Tibial artery (tissue), 4 donors: ENCODE results near the gene C19orf53.

Source experiments
- DNase-seq, 2 donors: peaks; one replicate each; pipeline ENCODE4 v3.0.0-alpha.2; 2019
- H3K27ac ChIP-seq, 2 donors: fragments of 200-600 bp; sonication (generic) in 1 of 2; 1 replicate in 1 of 2; 2 replicates in 1 of 2; pipeline ENCODE4 v1.5.1; 2018 to 2019; ENCODE audit warnings: mild to moderate bottlenecking in 1 of 2
- H3K27me3 ChIP-seq, 2 donors: fragments of 200-600 bp; sonication (generic) in 1 of 2; one replicate each; pipeline versions ENCODE4 v1.5.1 to v1.6.0; 2016 to 2019
- H3K36me3 ChIP-seq, 3 donors: fragments of 200-600 bp; sonication (generic) in 2 of 3; one replicate each; pipeline ENCODE4 v1.5.1; 2016 to 2019; ENCODE audit warnings: mild to moderate bottlenecking in 2 of 3
- H3K4me1 ChIP-seq, 4 donors: fragments of 200-600 bp; sonication (generic) in 2 of 4; 1 replicate in 3 of 4; 2 replicates in 1 of 4; pipeline ENCODE4 v1.5.1; 2016 to 2019
- H3K4me3 ChIP-seq, 2 donors: fragments of 200-600 bp; sonication (generic) in 1 of 2; 1 replicate in 1 of 2; 2 replicates in 1 of 2; pipeline ENCODE4 v1.5.1; 2018 to 2019; ENCODE audit warnings: mild to moderate bottlenecking in 2 of 2
- H3K9me3 ChIP-seq, 3 donors: fragments of 200-600 bp; sonication (generic) in 1 of 3; one replicate each; pipeline ENCODE4 v1.5.1; 2016 to 2019
- CTCF ChIP-seq, 2 experiments: fragments of 200-600 bp in 1 of 2; fragments of 450-650 bp in 1 of 2; IDR thresholded peaks; one replicate each; pipeline ENCODE4 v1.5.1; 2017 to 2019; ENCODE audit warnings: antibody characterized with exemption in 2 of 2, mild to moderate bottlenecking in 1 of 2, moderate library complexity in 1 of 2
- intact Hi-C: fragments of 100-400 bp; cut with DNase I; formaldehyde crosslinking; loops from one replicate; pipeline ENCODE4 v1.15.0; 2023; ENCODE audit warnings: low total_unique reads

Gene C19orf53

GRCh38 chr19:13817018-13817614 lies 42.9 kb downstream of the C19orf53 start:
- intact Hi-C loops, result no loop called here
- no peaks in the 10 kb centered on the region for H3K27me3 ChIP-seq
- H3K27ac ChIP-seq, result no peak overlapping the region
- H3K9me3 ChIP-seq, result no peaks in the 10 kb centered on the region
- peaks cover 0 to 19% (median 9%) of the 10 kb centered on the region in 4 donors for H3K4me1 ChIP-seq
- TF ChIP-seq CTCF (IDR thresholded peaks at IDR 0.05), result no peak
- no peak overlapping the region for H3K4me3 ChIP-seq
- peaks cover 0 to 60% (median 23%) of the 10 kb centered on the region in 3 donors for H3K36me3 ChIP-seq
- DNase-seq, result no peak

GRCh38 chr19:13817615-13818371 lies 43.5 kb downstream of the C19orf53 start:
- Histone ChIP-seq H3K27me3 (no peaks in the 10 kb centered on the region), H3K4me3 (no peak overlapping the region), H3K9me3 (no peaks in the 10 kb centered on the region), H3K4me1 (peaks cover 0 to 24% (median 12%) of the 10 kb centered on the region in 4 donors), H3K36me3 (peaks cover 0 to 56% (median 21%) of the 10 kb centered on the region in 3 donors), H3K27ac (no peak overlapping the region)
- intact Hi-C loops, result no loop called here
- no peak for DNase-seq
- TF ChIP-seq CTCF (IDR thresholded peaks at IDR 0.05), result no peak

- intact Hi-C loops, result no loop called here
- Histone ChIP-seq H3K36me3 (peaks cover 0 to 55% (median 22%) of the 10 kb centered on the region in 3 donors), H3K4me1 (peaks cover 0 to 32% (median 14%) of the 10 kb centered on the region in 4 donors), H3K27me3 (no peaks in the 10 kb centered on the region), H3K27ac (no peak overlapping the region), H3K9me3 (no peaks in the 10 kb centered on the region), H3K4me3 (no peak overlapping the region)
- DNase-seq, result no peak
- no peak for TF ChIP-seq CTCF (IDR thresholded peaks at IDR 0.05)
Observed at GRCh38 chr19:13819238-13819637, 45.0 kb downstream of the C19orf53 start.

- no peak for DNase-seq
- intact Hi-C loops, result no loop called here
- no peaks in the 10 kb centered on the region for H3K27me3 ChIP-seq
- H3K9me3 ChIP-seq, result no peaks in the 10 kb centered on the region
- peaks cover 0 to 32% (median 14%) of the 10 kb centered on the region in 4 donors for H3K4me1 ChIP-seq
- no peak for TF ChIP-seq CTCF (IDR thresholded peaks at IDR 0.05)
- H3K27ac ChIP-seq, result no peak overlapping the region
- no peak overlapping the region for H3K4me3 ChIP-seq
- H3K36me3 ChIP-seq, result peaks cover 0 to 57% (median 25%) of the 10 kb centered on the region in 3 donors
Observed at GRCh38 chr19:13821292-13821691, 47.0 kb downstream of the C19orf53 start.

- peak in 1 of 2 donors; percentile 75 for DNase-seq
- Histone ChIP-seq H3K4me3 (no peak overlapping the region), H3K36me3 (peaks cover 0 to 48% (median 30%) of the 10 kb centered on the region in 3 donors), H3K27ac (peak overlapping the region in 1 of 2 donors; percentile 47), H3K27me3 (no peaks in the 10 kb centered on the region), H3K4me1 (peaks cover 0 to 23% (median 5%) of the 10 kb centered on the region in 4 donors), H3K9me3 (no peaks in the 10 kb centered on the region)
- TF ChIP-seq CTCF (IDR thresholded peaks at IDR 0.05), result no peak
- intact Hi-C loops, result no loop called here
Observed at GRCh38 chr19:13823256-13823655, 49.0 kb downstream of the C19orf53 start.
